Measurements from ENCODE around the gene STN1. TPM values are rescaled to one million over a fixed set of nuclear protein-coding genes. Genes with fewer than 3 reads are reported as not detected.

The STN1 gene
- total RNA-seq, 1 experiment from 2014 or later, result 16.1 TPM

DNA sequence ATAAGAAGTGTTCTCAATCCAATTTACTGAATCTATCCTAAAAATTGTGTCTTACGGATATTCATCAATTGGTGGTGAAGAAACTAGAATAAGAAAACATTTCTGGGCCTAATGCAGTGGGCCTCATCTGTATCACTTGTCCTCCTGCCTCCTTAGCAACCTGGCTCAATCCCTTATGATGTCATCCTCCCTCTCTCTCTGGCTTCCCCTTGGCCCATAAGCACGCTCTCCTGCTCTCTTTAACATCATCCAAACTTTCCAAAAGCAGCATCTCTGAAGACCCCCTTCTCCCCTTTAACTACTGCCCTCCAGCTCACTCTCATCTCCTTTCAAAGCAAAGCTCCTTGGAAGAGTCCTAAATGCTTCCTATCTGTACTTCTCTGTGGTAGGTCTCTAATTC is 4.7 kb upstream of the STN1 start:
- Mint-ChIP-seq H3K4me1 (ENCODE audit: low read depth, unreplicated experiment) (peaks cover 15% of the 10 kb centered on the region), H3K27ac (ENCODE audit: unreplicated experiment) (no peak overlapping the region), H3K4me3 (ENCODE audit: unreplicated experiment) (no peak overlapping the region), H3K36me3 (ENCODE audit: insufficient read depth, unreplicated experiment) (peaks cover 11% of the 10 kb centered on the region), H3K9me3 (ENCODE audit: unreplicated experiment) (no peaks in the 10 kb centered on the region), H3K27me3 (ENCODE audit: insufficient read depth, unreplicated experiment) (no peaks in the 10 kb centered on the region)
- ChIA-PET POLR2A (no interaction called here), CTCF (interaction anchor here (1.4 kb wide), 1 partner anchor 34 kb away, joined by 6 read pairs; no protein-coding TSS in a partner anchor)
- Histone ChIP-seq H3K27me3 (replicated peaks; ENCODE audit: control insufficient read depth, insufficient read depth, low read length) (no peaks in the 10 kb centered on the region), H3K9me3 (no peaks in the 10 kb centered on the region), H3K36me3 (ENCODE audit: control insufficient read depth, insufficient read depth, low read length) (no peaks in the 10 kb centered on the region), H3K4me3 (ENCODE audit: low read depth, low read length) (no peak overlapping the region), H3K4me1 (peaks cover 56% of the 10 kb centered on the region)
- TF ChIP-seq, protein P1, sequence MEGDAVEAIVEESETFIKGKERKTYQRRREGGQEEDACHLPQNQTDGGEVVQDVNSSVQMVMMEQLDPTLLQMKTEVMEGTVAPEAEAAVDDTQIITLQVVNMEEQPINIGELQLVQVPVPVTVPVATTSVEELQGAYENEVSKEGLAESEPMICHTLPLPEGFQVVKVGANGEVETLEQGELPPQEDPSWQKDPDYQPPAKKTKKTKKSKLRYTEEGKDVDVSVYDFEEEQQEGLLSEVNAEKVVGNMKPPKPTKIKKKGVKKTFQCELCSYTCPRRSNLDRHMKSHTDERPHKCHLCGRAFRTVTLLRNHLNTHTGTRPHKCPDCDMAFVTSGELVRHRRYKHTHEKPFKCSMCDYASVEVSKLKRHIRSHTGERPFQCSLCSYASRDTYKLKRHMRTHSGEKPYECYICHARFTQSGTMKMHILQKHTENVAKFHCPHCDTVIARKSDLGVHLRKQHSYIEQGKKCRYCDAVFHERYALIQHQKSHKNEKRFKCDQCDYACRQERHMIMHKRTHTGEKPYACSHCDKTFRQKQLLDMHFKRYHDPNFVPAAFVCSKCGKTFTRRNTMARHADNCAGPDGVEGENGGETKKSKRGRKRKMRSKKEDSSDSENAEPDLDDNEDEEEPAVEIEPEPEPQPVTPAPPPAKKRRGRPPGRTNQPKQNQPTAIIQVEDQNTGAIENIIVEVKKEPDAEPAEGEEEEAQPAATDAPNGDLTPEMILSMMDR (IDR thresholded peaks at IDR 0.05; ENCODE audit: insufficient read depth in 1 of 2, low read depth in 1 of 2, low read length in 1 of 2, severe bottlenecking in 1 of 2, unreplicated experiment in 1 of 2), result no peak
- intact Hi-C loops (cut with micrococcal nuclease; ENCODE audit: unreplicated experiment), result no loop called here
- BruUV-seq (replicated peaks), result no TSS peak
- no peak for DNase-seq

- Mint-ChIP-seq H3K36me3 (ENCODE audit: insufficient read depth, unreplicated experiment) (peaks cover 15% of the 10 kb centered on the region), H3K27me3 (ENCODE audit: insufficient read depth, unreplicated experiment) (no peaks in the 10 kb centered on the region), H3K27ac (ENCODE audit: unreplicated experiment) (no peak overlapping the region), H3K4me1 (ENCODE audit: low read depth, unreplicated experiment) (peaks cover 15% of the 10 kb centered on the region), H3K4me3 (ENCODE audit: unreplicated experiment) (no peak overlapping the region), H3K9me3 (ENCODE audit: unreplicated experiment) (no peaks in the 10 kb centered on the region)
- Histone ChIP-seq H3K4me1 (peaks cover 52% of the 10 kb centered on the region), H3K9me3 (no peaks in the 10 kb centered on the region), H3K36me3 (ENCODE audit: control insufficient read depth, insufficient read depth, low read length) (no peaks in the 10 kb centered on the region), H3K4me3 (ENCODE audit: low read depth, low read length) (no peak overlapping the region), H3K27me3 (replicated peaks; ENCODE audit: control insufficient read depth, insufficient read depth, low read length) (no peaks in the 10 kb centered on the region)
- BruUV-seq (replicated peaks), result no TSS peak
- intact Hi-C loops (cut with micrococcal nuclease; ENCODE audit: unreplicated experiment), result no loop called here
- CTCF ChIA-PET, result interaction anchor here (0.5 to 1.5 kb wide), 3 partner anchors 28 to 34 kb away, joined by 3 to 6 read pairs (median 5); no protein-coding TSS in a partner anchor
- DNase-seq, result no peak
- POLR2A ChIA-PET, result no interaction called here
- TF ChIP-seq, protein P1 (IDR thresholded peaks at IDR 0.05; ENCODE audit: insufficient read depth in 1 of 2, low read depth in 1 of 2, low read length in 1 of 2, severe bottlenecking in 1 of 2, unreplicated experiment in 1 of 2), result peak in 1 of 2 experiments; percentile 28
These were observed 3.8 kb upstream of the STN1 start for GRCh38 chr10:103921750-103922195.

DNA sequence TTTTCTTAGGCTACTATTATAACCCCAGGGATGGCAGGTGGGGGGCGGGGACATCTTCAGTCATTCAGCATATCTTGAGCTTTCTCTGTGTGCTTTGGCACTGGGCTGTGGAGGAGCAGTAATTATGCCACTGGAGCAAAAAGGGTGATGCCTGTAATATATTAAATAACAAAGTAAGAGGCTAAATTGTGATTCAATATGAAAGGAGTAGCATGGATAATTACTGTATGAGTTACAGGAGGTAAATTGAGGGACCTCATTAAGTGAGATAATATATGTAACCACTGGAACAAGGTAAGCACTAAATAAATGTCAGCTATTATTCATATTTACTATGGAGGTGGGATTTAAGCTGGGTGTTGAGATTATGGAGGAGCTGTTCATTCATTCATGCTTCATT is 3.3 kb upstream of the STN1 start:
- Histone ChIP-seq H3K27me3 (replicated peaks; ENCODE audit: control insufficient read depth, insufficient read depth, low read length) (no peaks in the 10 kb centered on the region), H3K36me3 (ENCODE audit: control insufficient read depth, insufficient read depth, low read length) (no peaks in the 10 kb centered on the region), H3K4me3 (ENCODE audit: low read depth, low read length) (no peak overlapping the region), H3K4me1 (peaks cover 47% of the 10 kb centered on the region), H3K9me3 (no peaks in the 10 kb centered on the region)
- POLR2A ChIA-PET, result no interaction called here
- no TSS peak for BruUV-seq (replicated peaks)
- no peaks in the 10 kb centered on the region for H3K27me3 Mint-ChIP-seq (ENCODE audit: insufficient read depth, unreplicated experiment)
- CTCF ChIA-PET, result interaction anchor here (1.4 to 1.5 kb wide), 2 partner anchors 31 to 33 kb away, joined by 5 to 6 read pairs; no protein-coding TSS in a partner anchor
- DNase-seq, result no peak
- intact Hi-C loops (cut with micrococcal nuclease; ENCODE audit: unreplicated experiment), result no loop called here
- peaks cover 10% of the 10 kb centered on the region for H3K4me1 Mint-ChIP-seq (ENCODE audit: low read depth, unreplicated experiment)
- peaks cover 15% of the 10 kb centered on the region for H3K36me3 Mint-ChIP-seq (ENCODE audit: insufficient read depth, unreplicated experiment)
- TF ChIP-seq, protein P1 (IDR thresholded peaks at IDR 0.05; ENCODE audit: insufficient read depth in 1 of 2, low read depth in 1 of 2, low read length in 1 of 2, severe bottlenecking in 1 of 2, unreplicated experiment in 1 of 2), result no peak
- H3K4me3 Mint-ChIP-seq (ENCODE audit: unreplicated experiment), result no peak overlapping the region
- H3K27ac Mint-ChIP-seq (ENCODE audit: unreplicated experiment), result no peak overlapping the region
- H3K9me3 Mint-ChIP-seq (ENCODE audit: unreplicated experiment), result no peaks in the 10 kb centered on the region
